ENCODE results near the gene UNC93B1. TPM values are rescaled to one million over a fixed set of nuclear protein-coding genes. Genes with fewer than 3 reads are reported as not detected.

Gene UNC93B1
- total and polyA plus RNA-seq, 2 of the 13 experiments (the other 11 are each of a cell fraction or from before 2014, with no cell fraction given): 8.8 to 18.9 TPM

DNA sequence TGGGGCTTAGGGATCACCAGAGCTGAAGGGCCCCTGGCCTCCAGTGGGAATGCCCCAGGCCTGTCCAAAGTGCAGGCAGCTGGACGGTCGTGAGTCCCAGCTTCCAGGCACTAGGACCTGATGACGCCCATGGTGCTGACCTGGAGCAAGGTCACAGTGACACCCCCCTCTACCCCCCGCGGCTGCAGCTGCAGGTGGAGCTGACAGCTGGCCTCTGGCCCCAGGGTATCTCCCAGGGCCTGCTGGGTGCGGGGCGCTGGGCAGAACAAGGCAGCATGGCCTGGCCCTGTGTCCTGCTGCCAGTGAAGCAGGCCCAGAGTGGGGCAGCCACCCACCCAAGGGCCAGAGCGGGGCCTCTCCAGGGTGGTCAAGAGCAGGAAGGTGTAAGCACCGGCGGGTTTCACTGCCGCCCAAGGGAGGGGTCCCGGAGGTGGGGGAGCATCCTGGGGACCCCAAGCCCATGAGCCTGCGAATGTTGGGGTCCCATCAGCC is 34.4 kb upstream of the UNC93B1 start (continued):
- peak; percentile 69; the same call in 1 of the 2 replicates for TF ChIP-seq IRX3 (CRISPR knock-in tag; IDR thresholded peaks at IDR 0.05; ENCODE audit: borderline replicate concordance, low read depth)
- TF ChIP-seq ZBTB20 (CRISPR knock-in tag; IDR thresholded peaks at IDR 0.05; ENCODE audit: borderline replicate concordance, low read depth): peak; percentile 81
- TF ChIP-seq SUZ12 (IDR thresholded peaks at IDR 0.05; ENCODE audit: low read depth, low read length): no peak
- TF ChIP-seq ZNF800 (CRISPR knock-in tag; IDR thresholded peaks at IDR 0.05): peak; percentile 52
- TF ChIP-seq, protein P1, sequence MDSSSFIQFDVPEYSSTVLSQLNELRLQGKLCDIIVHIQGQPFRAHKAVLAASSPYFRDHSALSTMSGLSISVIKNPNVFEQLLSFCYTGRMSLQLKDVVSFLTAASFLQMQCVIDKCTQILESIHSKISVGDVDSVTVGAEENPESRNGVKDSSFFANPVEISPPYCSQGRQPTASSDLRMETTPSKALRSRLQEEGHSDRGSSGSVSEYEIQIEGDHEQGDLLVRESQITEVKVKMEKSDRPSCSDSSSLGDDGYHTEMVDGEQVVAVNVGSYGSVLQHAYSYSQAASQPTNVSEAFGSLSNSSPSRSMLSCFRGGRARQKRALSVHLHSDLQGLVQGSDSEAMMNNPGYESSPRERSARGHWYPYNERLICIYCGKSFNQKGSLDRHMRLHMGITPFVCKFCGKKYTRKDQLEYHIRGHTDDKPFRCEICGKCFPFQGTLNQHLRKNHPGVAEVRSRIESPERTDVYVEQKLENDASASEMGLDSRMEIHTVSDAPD (CRISPR knock-in tag; IDR thresholded peaks at IDR 0.05): no peak
- no peak for TF ChIP-seq GFI1 (CRISPR knock-in tag; IDR thresholded peaks at IDR 0.05; ENCODE audit: borderline replicate concordance)
- TF ChIP-seq SKIL (CRISPR knock-in tag; IDR thresholded peaks at IDR 0.05; ENCODE audit: borderline replicate concordance): peak; percentile 95
- no peak; the same call in 1 of the 2 replicates for TF ChIP-seq ZNF121 (CRISPR knock-in tag; IDR thresholded peaks at IDR 0.05)
- peak; percentile 94 for TF ChIP-seq KDM6A (CRISPR knock-in tag; IDR thresholded peaks at IDR 0.05; ENCODE audit: low read depth)
- TF ChIP-seq, protein P2, sequence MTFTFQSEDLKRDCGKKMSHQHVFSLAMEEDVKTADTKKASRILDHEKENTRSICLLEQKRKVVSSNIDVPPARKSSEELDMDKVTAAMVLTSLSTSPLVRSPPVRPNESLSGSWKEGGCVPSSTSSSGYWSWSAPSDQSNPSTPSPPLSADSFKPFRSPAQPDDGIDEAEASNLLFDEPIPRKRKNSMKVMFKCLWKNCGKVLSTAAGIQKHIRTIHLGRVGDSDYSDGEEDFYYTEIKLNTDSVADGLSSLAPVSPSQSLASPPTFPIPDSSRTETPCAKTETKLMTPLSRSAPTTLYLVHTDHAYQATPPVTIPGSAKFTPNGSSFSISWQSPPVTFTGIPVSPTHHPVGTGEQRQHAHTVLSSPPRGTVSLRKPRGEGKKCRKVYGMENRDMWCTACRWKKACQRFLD (CRISPR knock-in tag; IDR thresholded peaks at IDR 0.05; ENCODE audit: borderline replicate concordance): 0 out of 2 replicates have a peak, but pooled peaks have one; percentile 55
- TF ChIP-seq, protein P3, sequence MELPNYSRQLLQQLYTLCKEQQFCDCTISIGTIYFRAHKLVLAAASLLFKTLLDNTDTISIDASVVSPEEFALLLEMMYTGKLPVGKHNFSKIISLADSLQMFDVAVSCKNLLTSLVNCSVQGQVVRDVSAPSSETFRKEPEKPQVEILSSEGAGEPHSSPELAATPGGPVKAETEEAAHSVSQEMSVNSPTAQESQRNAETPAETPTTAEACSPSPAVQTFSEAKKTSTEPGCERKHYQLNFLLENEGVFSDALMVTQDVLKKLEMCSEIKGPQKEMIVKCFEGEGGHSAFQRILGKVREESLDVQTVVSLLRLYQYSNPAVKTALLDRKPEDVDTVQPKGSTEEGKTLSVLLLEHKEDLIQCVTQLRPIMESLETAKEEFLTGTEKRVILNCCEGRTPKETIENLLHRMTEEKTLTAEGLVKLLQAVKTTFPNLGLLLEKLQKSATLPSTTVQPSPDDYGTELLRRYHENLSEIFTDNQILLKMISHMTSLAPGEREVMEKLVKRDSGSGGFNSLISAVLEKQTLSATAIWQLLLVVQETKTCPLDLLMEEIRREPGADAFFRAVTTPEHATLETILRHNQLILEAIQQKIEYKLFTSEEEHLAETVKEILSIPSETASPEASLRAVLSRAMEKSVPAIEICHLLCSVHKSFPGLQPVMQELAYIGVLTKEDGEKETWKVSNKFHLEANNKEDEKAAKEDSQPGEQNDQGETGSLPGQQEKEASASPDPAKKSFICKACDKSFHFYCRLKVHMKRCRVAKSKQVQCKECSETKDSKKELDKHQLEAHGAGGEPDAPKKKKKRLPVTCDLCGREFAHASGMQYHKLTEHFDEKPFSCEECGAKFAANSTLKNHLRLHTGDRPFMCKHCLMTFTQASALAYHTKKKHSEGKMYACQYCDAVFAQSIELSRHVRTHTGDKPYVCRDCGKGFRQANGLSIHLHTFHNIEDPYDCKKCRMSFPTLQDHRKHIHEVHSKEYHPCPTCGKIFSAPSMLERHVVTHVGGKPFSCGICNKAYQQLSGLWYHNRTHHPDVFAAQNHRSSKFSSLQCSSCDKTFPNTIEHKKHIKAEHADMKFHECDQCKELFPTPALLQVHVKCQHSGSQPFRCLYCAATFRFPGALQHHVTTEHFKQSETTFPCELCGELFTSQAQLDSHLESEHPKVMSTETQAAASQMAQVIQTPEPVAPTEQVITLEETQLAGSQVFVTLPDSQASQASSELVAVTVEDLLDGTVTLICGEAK (IDR thresholded peaks at IDR 0.05): no peak
- TF ChIP-seq, protein P3 (CRISPR knock-in tag; IDR thresholded peaks at IDR 0.05): 0 out of 2 replicates have a peak, but pooled peaks have one; percentile 17
- TF ChIP-seq NFKBIZ (CRISPR knock-in tag; IDR thresholded peaks at IDR 0.05): no peak
